A549 (cell line): ENCODE measurements around the gene ATXN7.

Experiments used
- BHLHE40 ChIP-seq: IDR thresholded peaks from 2 replicates; pipeline ENCODE4 v1.6.1; 2012; ENCODE audit warnings: low read depth, low read length, inconsistent platforms
- CEBPB ChIP-seq, 2 experiments: fragments of >200 bp in 1 of 2; sonication (Bioruptor Twin) in 1 of 2; formaldehyde crosslinking in 1 of 2; IDR thresholded peaks; 2 replicates each; pipeline ENCODE4 v1.6.1; 2012 to 2016
- CTCF ChIP-seq: fragments of >200 bp; sonication (Bioruptor Twin); formaldehyde crosslinking; IDR thresholded peaks from 3 replicates; pipeline ENCODE4 v1.5.1; 2016
- ELK1 ChIP-seq: fragments of 150-350 bp; IDR thresholded peaks from 2 replicates; pipeline ENCODE4 v1.6.1; 2014; ENCODE audit warnings: low read depth, mild to moderate bottlenecking, low read length
- EP300 ChIP-seq, 2 experiments: fragments of >200 bp; sonication (Bioruptor Twin); formaldehyde crosslinking; IDR thresholded peaks; 2 replicates in 1 of 2; 3 replicates in 1 of 2; pipeline ENCODE4 v1.6.1; 2016 to 2017
- KDM1A ChIP-seq: fragments of 200-600 bp; sonication (generic); IDR thresholded peaks from 2 replicates; pipeline ENCODE4 v1.6.1; 2016; ENCODE audit warnings: low read depth, mild to moderate bottlenecking
- KDM5A ChIP-seq: fragments of 200-600 bp; sonication (generic); IDR thresholded peaks from 2 replicates; pipeline ENCODE4 v1.6.1; 2016; ENCODE audit warnings: antibody characterized with exemption, mild to moderate bottlenecking
- MAX ChIP-seq: IDR thresholded peaks from 2 replicates; pipeline ENCODE4 v1.6.1; 2012
- MAZ ChIP-seq: fragments of 150-350 bp; IDR thresholded peaks from 2 replicates; pipeline ENCODE4 v1.6.1; 2014; ENCODE audit warnings: antibody characterized with exemption, low read depth, low read length, borderline replicate concordance
- NR3C1 ChIP-seq: fragments of >200 bp; sonication (Bioruptor Twin); formaldehyde crosslinking; IDR thresholded peaks from 3 replicates; pipeline ENCODE4 v1.6.1; 2017
- POLR2A ChIP-seq: IDR thresholded peaks from 2 replicates; pipeline ENCODE4 v1.6.1; 2012; ENCODE audit warnings: mild to moderate bottlenecking, low read length
- POLR2AphosphoS2 ChIP-seq: conservative IDR thresholded peaks from 2 replicates; pipeline ENCODE4 v1.6.1; 2012; ENCODE audit warnings: low read length, improper control_type of control experiment, inconsistent platforms
- RAD21 ChIP-seq, 2 experiments: fragments of >200 bp in 1 of 2; sonication (Bioruptor Twin) in 1 of 2; formaldehyde crosslinking in 1 of 2; IDR thresholded peaks in 1 of 2; conservative IDR thresholded peaks in 1 of 2; 2 replicates in 1 of 2; 3 replicates in 1 of 2; pipeline ENCODE4 v1.6.1; 2012 to 2018; ENCODE audit warnings: inconsistent platforms in 1 of 2
- ZFP36 ChIP-seq: fragments of 450-650 bp; IDR thresholded peaks from 2 replicates; pipeline ENCODE4 v1.6.1; 2014; ENCODE audit warnings: borderline replicate concordance; ENCODE audit not compliant: partially characterized antibody

- TF ChIP-seq EP300 (IDR thresholded peaks at IDR 0.05) = no peak
- TF ChIP-seq ZFP36 = no peak
- no peak for TF ChIP-seq ELK1
- no peak for TF ChIP-seq CTCF
- no peak for TF ChIP-seq POLR2A
- TF ChIP-seq KDM1A = no peak
- no peak for TF ChIP-seq CEBPB (IDR thresholded peaks at IDR 0.05)
- TF ChIP-seq MAX = no peak
- no peak for TF ChIP-seq POLR2AphosphoS2
- no peak for TF ChIP-seq KDM5A
- TF ChIP-seq BHLHE40 = no peak
- TF ChIP-seq MAZ = no peak
- TF ChIP-seq NR3C1 = no peak
- no peak for TF ChIP-seq RAD21 (conservative IDR thresholded peaks at IDR 0.05 in 1 of 2, IDR thresholded peaks at IDR 0.05 in 1 of 2)
Observed at GRCh38 chr3:64003589-64003988, 139.9 kb downstream of the ATXN7 start.
